Chondrocyte (in vitro differentiated cells): Measurements from ENCODE around the gene PGM3. TPM values are rescaled to one million over a fixed set of nuclear protein-coding genes. Genes with fewer than 3 reads are reported as not detected.

Experiments
- DNase-seq: peaks from one replicate; pipeline ENCODE4 v3.0.0; 2021; ENCODE audit warnings: mixed read lengths, low spot score
- H3K27ac Mint-ChIP-seq: one replicate; pipeline ENCODE4 v1.8.0; 2021; ENCODE audit warnings: mild to moderate bottlenecking, moderate library complexity, mixed read lengths; ENCODE audit not compliant: unreplicated experiment
- H3K27me3 Mint-ChIP-seq: 2 replicates; pipeline ENCODE4 v1.8.0; 2021; ENCODE audit warnings: low read depth, mixed read lengths
- H3K36me3 Mint-ChIP-seq: 2 replicates; pipeline ENCODE4 v1.8.0; 2021; ENCODE audit warnings: low read depth, mixed read lengths
- H3K4me1 Mint-ChIP-seq: 2 replicates; pipeline ENCODE4 v1.8.0; 2021; ENCODE audit warnings: low read depth, mild to moderate bottlenecking, mixed read lengths
- H3K4me3 Mint-ChIP-seq: one replicate; pipeline ENCODE4 v1.8.0; 2021; ENCODE audit warnings: mild to moderate bottlenecking, moderate library complexity, mixed read lengths; ENCODE audit not compliant: unreplicated experiment
- H3K9me3 Mint-ChIP-seq: 2 replicates; pipeline ENCODE4 v1.8.0; 2021; ENCODE audit warnings: low read depth, mixed read lengths
- total RNA-seq: library from RNA; stranded (reverse); gene quantifications from 3 replicates; pipeline ENCODE4 v1.2.1, GENCODE V29; 2021
- TF ChIP-seq, protein P1 (sequence below): fragments of 200-600 bp; sonication (generic); IDR thresholded peaks from 2 replicates; pipeline ENCODE4 v1.5.0; 2021; ENCODE audit warnings: antibody characterized with exemption, mild to moderate bottlenecking, moderate library complexity

The PGM3 gene
- total RNA-seq, 1 donor from 2014 or later: 135 TPM

DNA sequence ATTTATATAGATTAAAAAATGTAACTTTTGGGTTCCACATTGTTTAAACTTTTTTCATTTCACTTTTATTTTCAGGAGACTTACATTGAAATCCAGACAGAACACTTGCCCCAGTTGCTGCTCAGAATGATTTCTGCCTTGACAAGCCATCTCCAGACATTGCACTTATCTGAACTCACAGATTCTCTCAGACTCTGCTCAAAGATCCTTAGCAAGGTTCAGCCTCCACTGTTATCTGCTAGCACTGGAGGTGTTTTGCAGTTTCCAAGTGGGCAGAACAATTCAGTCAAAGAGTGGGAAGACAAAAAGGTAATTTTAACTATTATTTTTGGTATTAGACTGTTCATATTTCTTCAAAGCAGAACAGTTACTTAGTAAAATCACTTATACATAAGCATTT lies 67.6 kb downstream of the PGM3 start:
- H3K27me3 Mint-ChIP-seq: no peaks in the 10 kb centered on the region
- no peaks in the 10 kb centered on the region for H3K9me3 Mint-ChIP-seq
- no peaks in the 10 kb centered on the region for H3K4me1 Mint-ChIP-seq
- H3K36me3 Mint-ChIP-seq: peaks cover 37% of the 10 kb centered on the region
- no peak overlapping the region for H3K4me3 Mint-ChIP-seq
- TF ChIP-seq, protein P1, sequence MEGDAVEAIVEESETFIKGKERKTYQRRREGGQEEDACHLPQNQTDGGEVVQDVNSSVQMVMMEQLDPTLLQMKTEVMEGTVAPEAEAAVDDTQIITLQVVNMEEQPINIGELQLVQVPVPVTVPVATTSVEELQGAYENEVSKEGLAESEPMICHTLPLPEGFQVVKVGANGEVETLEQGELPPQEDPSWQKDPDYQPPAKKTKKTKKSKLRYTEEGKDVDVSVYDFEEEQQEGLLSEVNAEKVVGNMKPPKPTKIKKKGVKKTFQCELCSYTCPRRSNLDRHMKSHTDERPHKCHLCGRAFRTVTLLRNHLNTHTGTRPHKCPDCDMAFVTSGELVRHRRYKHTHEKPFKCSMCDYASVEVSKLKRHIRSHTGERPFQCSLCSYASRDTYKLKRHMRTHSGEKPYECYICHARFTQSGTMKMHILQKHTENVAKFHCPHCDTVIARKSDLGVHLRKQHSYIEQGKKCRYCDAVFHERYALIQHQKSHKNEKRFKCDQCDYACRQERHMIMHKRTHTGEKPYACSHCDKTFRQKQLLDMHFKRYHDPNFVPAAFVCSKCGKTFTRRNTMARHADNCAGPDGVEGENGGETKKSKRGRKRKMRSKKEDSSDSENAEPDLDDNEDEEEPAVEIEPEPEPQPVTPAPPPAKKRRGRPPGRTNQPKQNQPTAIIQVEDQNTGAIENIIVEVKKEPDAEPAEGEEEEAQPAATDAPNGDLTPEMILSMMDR: no peak
- no peak overlapping the region for H3K27ac Mint-ChIP-seq
- no peak for DNase-seq

DNA sequence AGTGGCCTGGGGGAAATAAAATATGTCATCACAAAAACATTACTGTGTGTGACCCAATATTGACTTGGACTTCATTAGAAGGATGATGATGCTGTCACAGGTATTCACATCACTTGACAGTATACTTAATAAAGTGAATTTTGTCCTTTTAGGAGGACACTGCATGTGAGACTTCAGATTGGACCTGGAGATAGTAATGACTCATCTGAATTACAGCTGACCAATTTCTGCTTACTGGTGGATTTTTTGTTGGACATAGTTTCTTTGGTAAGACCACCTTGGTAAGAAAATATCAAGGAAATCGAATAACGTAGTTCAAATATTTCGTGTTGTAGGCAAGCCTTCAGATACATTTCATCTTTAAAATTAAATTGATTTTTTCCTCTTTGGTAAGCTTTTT lies 68.5 kb downstream of the PGM3 start:
- Mint-ChIP-seq H3K4me1 (peaks cover 4% of the 10 kb centered on the region), H3K9me3 (no peaks in the 10 kb centered on the region), H3K4me3 (no peak overlapping the region), H3K36me3 (peaks cover 35% of the 10 kb centered on the region), H3K27ac (no peak overlapping the region), H3K27me3 (no peaks in the 10 kb centered on the region)
- TF ChIP-seq, protein P1: no peak
- no peak for DNase-seq

DNA sequence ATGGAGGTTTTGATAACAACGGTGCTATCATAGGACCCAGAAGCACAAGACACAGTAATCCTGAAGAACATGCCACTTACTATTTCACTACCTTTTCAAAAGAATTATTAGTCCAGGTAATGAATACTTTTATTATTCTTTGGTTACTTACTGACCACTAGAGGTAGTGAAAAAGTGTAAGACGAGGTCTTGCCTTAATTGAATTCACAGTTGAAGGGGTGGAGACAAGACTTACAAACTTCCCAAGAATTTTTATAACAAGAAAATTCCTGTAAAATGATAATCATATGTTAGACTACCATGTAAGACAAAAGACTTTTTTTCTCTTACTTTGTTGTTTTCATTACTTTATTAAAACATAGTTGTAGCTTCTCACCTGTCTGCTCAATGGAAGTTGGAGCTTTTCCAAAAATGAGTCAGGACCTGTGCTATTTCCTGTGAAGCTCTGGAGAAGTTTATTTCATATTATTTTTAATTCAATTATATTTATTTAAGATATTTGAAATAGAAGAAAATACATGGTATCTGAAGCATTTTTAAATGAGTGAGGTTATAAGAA lies 73.2 kb downstream of the PGM3 start:
- Mint-ChIP-seq H3K4me3 (no peak overlapping the region), H3K36me3 (peaks cover 16% of the 10 kb centered on the region), H3K9me3 (no peaks in the 10 kb centered on the region), H3K27me3 (no peaks in the 10 kb centered on the region), H3K4me1 (peaks cover 7% of the 10 kb centered on the region), H3K27ac (no peak overlapping the region)
- no peak for DNase-seq
- TF ChIP-seq, protein P1: no peak

DNA sequence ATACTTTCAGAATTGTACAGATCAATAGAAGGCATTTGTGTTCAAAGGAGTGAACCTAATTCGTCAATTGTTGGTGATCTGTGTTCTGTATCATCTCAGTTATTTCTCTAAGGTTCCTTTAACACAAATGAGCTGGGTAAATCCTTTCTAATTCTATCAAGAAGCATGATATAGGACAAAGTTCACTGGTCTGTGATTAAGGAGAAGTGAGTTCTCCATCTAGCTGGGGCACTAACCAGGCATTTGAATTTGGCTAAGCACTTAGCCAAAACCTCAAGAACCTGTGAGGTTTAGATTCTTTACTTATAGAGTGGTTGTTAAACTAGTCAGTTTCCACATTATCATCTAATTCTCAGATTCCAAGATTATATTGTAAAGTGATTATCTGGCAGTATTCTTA lies 75.3 kb downstream of the PGM3 start:
- Mint-ChIP-seq H3K4me1 (peaks cover 25% of the 10 kb centered on the region), H3K36me3 (peaks cover 9% of the 10 kb centered on the region), H3K27ac (no peak overlapping the region), H3K27me3 (no peaks in the 10 kb centered on the region), H3K9me3 (no peaks in the 10 kb centered on the region), H3K4me3 (no peak overlapping the region)
- TF ChIP-seq, protein P1: no peak
- no peak for DNase-seq

Other genes starting within 250 kb of the PGM3 start
- 2.5 to 3.4 TPM (median 3.0 TPM) in 3 replicates for gene UBE3D, start 127.4 kb downstream of the PGM3 start, total RNA-seq
- gene DOP1A, start 125.6 kb downstream of the PGM3 start, total RNA-seq: 17.8 to 25.1 TPM (median 19.0 TPM) in 3 replicates
- 6.4 to 7.8 TPM (median 6.5 TPM) in 3 replicates for gene RWDD2A, start 92 bp upstream of the PGM3 start, total RNA-seq
- 64.6 to 88.7 TPM (median 83.6 TPM) in 3 replicates for gene ME1, start 237.8 kb upstream of the PGM3 start, total RNA-seq